KMS-11 (cell line): Measurements from ENCODE around the gene TMEM205.
"Not testable (repeated sequence)": the region's sequence is repeated elsewhere in the genome, so short reads cannot be mapped to it uniquely, and the experiment has no call there.

ENCODE experiments used
- H2AFZ ChIP-seq: fragments of 200-600 bp; sonication (generic); 2 replicates; pipeline ENCODE4 v1.6.1; 2016; ENCODE audit warnings: antibody characterized with exemption, mixed run types, low read depth
- H3K27ac ChIP-seq: fragments of 200-600 bp; sonication (generic); 2 replicates; pipeline ENCODE4 v1.6.1; 2016; ENCODE audit warnings: mild to moderate bottlenecking, mixed run types
- H3K27me3 ChIP-seq: fragments of 200-600 bp; sonication (generic); 2 replicates; pipeline ENCODE4 v1.6.1; 2017; ENCODE audit warnings: mild to moderate bottlenecking, low read depth, mixed run types, moderate library complexity; ENCODE audit not compliant: insufficient read depth
- H3K36me3 ChIP-seq: fragments of 200-600 bp; sonication (generic); 2 replicates; pipeline ENCODE4 v1.6.1; 2017; ENCODE audit warnings: mild to moderate bottlenecking, mixed run types; ENCODE audit not compliant: insufficient read depth
- H3K4me1 ChIP-seq: fragments of 200-600 bp; sonication (generic); 2 replicates; pipeline ENCODE4 v1.6.1; 2016; ENCODE audit warnings: mild to moderate bottlenecking, low read depth, mixed run types; ENCODE audit not compliant: poor library complexity, severe bottlenecking
- H3K4me2 ChIP-seq: fragments of 200-600 bp; sonication (generic); 2 replicates; pipeline ENCODE4 v1.7.0; 2016; ENCODE audit warnings: mild to moderate bottlenecking, mixed run types
- H3K4me3 ChIP-seq: fragments of 200-600 bp; sonication (generic); IDR thresholded peaks from 2 replicates; pipeline ENCODE4 v1.6.1; 2017; ENCODE audit warnings: low read depth, low read length, mixed read lengths; ENCODE audit not compliant: insufficient read depth
- H3K79me2 ChIP-seq: fragments of 200-600 bp; sonication (generic); 2 replicates; pipeline ENCODE4 v1.6.1; 2016; ENCODE audit warnings: low read depth, mixed run types; ENCODE audit not compliant: insufficient read depth
- H3K9ac ChIP-seq: fragments of 200-600 bp; sonication (generic); 2 replicates; pipeline ENCODE4 v1.6.1; 2016; ENCODE audit warnings: mild to moderate bottlenecking, mixed run types
- H4K20me1 ChIP-seq: fragments of 200-600 bp; sonication (generic); 2 replicates; pipeline ENCODE4 v1.6.1; 2016; ENCODE audit warnings: mild to moderate bottlenecking, mixed run types; ENCODE audit not compliant: insufficient read depth
- TF ChIP-seq, protein P1 (sequence below): fragments of 200-600 bp; sonication (generic); conservative IDR thresholded peaks from 2 replicates; pipeline ENCODE4 v1.6.1; 2017; ENCODE audit warnings: low read depth, mild to moderate bottlenecking, antibody characterized with exemption, low read length, moderate library complexity, mixed read lengths

TMEM205 gene

DNA sequence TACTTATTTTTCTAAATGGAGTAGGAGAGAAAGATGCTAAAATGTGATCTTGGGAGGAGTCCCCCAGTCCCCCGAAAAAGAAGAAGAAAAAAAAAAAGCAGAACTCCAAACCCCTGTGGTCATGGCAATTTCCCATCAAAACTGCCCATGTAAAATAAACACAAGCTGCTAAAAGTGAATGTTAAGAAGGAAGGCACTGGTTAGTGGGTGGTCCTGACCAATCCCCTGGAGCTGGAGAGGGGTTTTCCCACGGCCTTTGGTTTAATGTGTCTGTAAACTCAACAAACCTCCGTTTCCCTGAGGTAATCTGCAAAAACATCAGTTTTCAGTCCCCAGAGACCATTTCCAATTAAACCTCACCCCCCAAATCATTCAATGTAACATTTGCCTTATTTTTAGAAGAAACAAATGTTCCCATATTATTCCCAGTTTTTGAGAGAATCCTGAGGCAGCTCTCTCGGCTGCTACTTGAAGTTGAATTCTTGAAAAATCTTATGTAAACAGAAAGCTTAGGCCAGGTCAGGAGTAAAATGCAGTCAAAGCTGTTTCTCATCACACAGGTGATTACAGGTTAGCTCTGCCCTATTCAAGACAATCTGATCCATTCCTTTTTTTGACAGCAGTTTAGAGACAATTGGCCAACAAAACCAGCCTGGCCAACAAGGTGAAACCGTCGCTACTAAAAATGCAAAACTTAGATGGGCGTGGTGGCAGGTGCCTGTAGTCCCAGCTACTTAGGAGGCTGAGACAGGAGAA is 23.6 kb downstream of the TMEM205 start:
- H3K79me2 ChIP-seq: no peaks in the 10 kb centered on the region
- no peaks in the 10 kb centered on the region for H3K27me3 ChIP-seq
- no peak overlapping the region for H3K9ac ChIP-seq
- no peaks in the 10 kb centered on the region for H3K36me3 ChIP-seq
- no peak overlapping the region; the same call in 1 of the 2 replicates for H3K27ac ChIP-seq
- TF ChIP-seq, protein P1, sequence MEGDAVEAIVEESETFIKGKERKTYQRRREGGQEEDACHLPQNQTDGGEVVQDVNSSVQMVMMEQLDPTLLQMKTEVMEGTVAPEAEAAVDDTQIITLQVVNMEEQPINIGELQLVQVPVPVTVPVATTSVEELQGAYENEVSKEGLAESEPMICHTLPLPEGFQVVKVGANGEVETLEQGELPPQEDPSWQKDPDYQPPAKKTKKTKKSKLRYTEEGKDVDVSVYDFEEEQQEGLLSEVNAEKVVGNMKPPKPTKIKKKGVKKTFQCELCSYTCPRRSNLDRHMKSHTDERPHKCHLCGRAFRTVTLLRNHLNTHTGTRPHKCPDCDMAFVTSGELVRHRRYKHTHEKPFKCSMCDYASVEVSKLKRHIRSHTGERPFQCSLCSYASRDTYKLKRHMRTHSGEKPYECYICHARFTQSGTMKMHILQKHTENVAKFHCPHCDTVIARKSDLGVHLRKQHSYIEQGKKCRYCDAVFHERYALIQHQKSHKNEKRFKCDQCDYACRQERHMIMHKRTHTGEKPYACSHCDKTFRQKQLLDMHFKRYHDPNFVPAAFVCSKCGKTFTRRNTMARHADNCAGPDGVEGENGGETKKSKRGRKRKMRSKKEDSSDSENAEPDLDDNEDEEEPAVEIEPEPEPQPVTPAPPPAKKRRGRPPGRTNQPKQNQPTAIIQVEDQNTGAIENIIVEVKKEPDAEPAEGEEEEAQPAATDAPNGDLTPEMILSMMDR: no peak
- H2AFZ ChIP-seq: no peak overlapping the region
- H3K4me1 ChIP-seq: peaks cover 45% of the 10 kb centered on the region
- H3K4me3 ChIP-seq: no peak overlapping the region
- H4K20me1 ChIP-seq: no peaks in the 10 kb centered on the region
- H3K4me2 ChIP-seq: peak overlapping the region; percentile 86; the same call in 1 of the 2 replicates

DNA sequence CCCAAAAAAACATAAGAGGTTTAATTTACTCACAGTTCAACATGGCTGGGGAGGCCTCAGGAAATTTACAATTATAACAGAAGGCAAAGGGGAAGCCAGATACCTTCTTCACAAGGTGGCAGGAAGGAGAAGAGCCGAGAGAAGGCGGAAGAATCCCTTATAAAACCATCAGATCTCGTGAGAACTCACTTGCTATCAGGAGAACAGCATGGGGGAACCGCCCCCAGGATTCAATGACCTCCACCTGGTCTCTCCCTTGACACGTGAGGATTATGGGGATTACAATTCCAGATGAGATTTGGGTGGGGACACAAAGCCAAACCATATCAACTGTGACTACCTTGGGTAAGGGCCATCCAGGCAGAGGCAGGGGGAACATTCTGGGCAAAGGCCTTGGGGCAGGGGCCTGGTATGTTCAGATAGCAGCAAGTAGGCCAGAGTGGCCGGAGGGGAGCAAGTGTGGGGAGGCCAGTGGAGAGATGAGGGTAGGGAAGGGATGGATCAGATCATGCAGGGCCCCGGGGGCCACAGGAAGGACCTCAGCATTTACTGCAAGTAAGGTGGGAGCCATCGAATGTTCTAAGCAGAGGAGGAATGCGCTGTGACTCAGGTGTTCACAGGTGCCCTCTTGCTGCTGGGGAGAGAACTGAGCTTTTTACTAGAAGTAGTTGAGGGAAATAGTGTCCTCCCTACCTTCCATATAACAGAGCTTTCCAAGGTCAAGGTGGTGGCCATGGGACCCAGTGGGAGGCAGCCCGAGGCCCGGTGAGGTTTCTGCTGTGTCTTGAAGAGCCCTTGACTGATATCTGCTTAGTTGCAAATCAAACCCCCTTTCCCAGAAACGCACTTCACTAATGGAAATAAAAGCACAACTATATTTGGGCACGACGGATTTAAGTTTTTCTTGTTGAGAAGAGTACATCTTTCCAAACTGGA is 24.6 kb downstream of the TMEM205 start:
- H3K27me3 ChIP-seq: no peaks in the 10 kb centered on the region
- TF ChIP-seq, protein P1: no peak
- no peaks in the 10 kb centered on the region for H3K36me3 ChIP-seq
- H3K4me2 ChIP-seq: no peak overlapping the region
- no peak overlapping the region for H3K9ac ChIP-seq
- no peak overlapping the region for H2AFZ ChIP-seq
- H3K4me1 ChIP-seq: peaks cover 49% of the 10 kb centered on the region
- H4K20me1 ChIP-seq: no peaks in the 10 kb centered on the region
- no peak overlapping the region for H3K4me3 ChIP-seq
- H3K79me2 ChIP-seq: no peaks in the 10 kb centered on the region
- H3K27ac ChIP-seq: no peak overlapping the region

DNA sequence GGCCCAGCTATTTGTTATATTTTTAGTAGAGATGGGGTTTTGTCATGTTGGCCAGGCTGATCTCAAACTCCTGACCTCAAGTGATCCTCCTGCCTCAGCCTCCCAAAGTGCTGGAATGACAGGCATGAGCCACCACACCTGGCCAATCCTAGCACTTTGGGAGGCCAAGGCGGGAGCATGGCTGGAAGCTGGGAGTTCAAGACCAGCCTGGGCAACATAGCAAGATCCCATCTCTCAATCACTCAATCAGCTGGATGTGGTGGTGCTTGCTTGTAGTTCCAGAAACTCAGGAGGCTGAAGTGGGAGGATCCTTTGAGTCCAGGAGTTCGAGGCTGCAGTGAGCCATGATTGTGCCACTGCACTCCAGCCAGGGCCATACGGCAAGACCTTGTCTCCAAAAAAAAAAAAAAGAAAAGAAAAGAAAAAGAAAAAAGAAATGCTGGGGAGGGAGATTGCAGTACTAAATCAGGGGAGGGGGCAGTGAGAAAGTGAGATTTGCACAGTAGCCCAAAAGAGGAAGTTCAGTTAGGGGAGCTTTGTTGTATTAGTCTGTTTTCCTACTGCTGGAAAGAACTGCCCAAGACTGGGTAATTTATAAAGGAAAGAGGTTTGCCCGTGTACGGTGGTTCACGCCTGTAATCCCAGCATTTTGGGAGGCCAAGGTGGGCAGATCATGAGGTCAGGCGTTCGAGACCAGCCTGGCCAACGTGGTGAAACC is 25.6 kb downstream of the TMEM205 start:
- peaks cover 58% of the 10 kb centered on the region for H3K4me1 ChIP-seq
- not testable (repeated sequence) for H3K4me2 ChIP-seq, H3K27ac ChIP-seq, H3K4me3 ChIP-seq, H3K9ac ChIP-seq, H2AFZ ChIP-seq, H4K20me1 ChIP-seq, H3K36me3 ChIP-seq, H3K27me3 ChIP-seq, H3K79me2 ChIP-seq

DNA sequence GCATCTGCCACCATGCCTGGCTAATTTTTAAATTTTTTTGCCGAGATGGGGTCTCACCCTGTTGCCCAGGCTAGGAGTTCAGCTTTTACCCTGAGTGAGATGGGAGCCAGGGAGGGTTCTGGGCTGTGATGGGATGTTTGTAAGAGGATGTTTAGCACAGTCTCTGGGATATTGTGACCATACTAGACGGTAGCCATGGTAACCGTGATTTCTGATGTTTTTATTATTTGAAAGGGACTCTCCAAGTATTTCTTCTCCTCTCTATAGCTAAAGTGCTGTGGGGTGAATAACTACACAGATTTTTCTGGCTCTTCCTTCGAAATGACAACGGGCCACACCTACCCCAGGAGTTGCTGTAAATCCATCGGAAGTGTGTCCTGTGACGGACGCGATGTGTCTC is 39.7 kb downstream of the TMEM205 start:
- no peaks in the 10 kb centered on the region for H4K20me1 ChIP-seq
- H3K9ac ChIP-seq: no peak overlapping the region
- H3K27me3 ChIP-seq: peaks cover 3% of the 10 kb centered on the region; the same call in 1 of the 2 replicates
- H2AFZ ChIP-seq: no peak overlapping the region
- no peaks in the 10 kb centered on the region for H3K4me1 ChIP-seq
- no peak overlapping the region for H3K27ac ChIP-seq
- TF ChIP-seq, protein P1: no peak
- H3K4me2 ChIP-seq: no peak overlapping the region
- H3K79me2 ChIP-seq: no peaks in the 10 kb centered on the region
- no peak overlapping the region for H3K4me3 ChIP-seq
- H3K36me3 ChIP-seq: no peaks in the 10 kb centered on the region
